Lower leg skin (tissue), 3 donors: ENCODE measurements around the gene PSENEN.

Source experiments
- POLR2A ChIP-seq, 2 donors: fragments of 450-650 bp; IDR thresholded peaks; one replicate each; pipeline ENCODE4 v1.6.1; 2016 to 2017; ENCODE audit warnings: antibody characterized with exemption in 2 of 2, mild to moderate bottlenecking in 1 of 2, moderate library complexity in 1 of 2
- TF ChIP-seq, protein P1 (sequence below), 3 donors: fragments of 450-650 bp; IDR thresholded peaks; one replicate each; pipeline ENCODE4 v1.5.1; 2016; ENCODE audit warnings: antibody characterized with exemption in 3 of 3, mild to moderate bottlenecking in 3 of 3, moderate library complexity in 2 of 3

DNA sequence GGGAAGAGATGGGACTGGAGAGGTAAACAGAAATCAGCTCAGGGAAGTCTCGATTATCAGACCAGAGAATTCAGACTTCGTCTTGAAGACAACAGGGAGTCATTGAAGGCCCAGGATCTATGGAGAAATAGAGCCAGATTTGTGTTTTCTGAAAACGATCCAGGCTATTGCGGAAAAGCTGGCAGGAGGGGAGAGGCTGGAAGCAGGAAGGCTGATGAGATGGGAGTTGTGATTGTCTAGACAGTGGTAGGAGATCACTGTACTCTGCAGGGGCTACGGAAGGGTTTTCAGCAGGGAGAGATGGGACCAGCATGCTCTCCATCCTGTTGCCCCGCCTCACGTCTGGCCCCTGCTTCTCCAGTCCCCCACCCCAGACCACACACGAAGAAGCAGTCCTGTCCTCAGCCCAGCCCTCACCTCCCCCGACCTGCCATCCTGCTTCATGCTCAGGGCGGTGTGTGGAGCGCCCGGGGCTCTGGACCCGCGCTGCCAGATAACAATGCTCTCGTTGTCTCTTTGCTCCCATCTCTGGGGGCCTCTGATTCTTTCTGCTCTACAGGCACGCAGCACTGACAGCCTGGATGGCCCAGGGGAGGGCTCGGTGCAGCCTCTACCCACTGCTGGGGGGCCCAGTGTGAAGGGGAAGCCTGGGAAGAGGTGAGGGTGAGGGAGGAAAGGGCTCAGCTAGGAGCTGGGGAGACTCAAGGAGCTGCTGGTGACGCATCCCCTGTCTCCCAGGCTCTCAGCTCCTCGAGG, 31.8 kb downstream of the PSENEN start:
- TF ChIP-seq, protein P1, sequence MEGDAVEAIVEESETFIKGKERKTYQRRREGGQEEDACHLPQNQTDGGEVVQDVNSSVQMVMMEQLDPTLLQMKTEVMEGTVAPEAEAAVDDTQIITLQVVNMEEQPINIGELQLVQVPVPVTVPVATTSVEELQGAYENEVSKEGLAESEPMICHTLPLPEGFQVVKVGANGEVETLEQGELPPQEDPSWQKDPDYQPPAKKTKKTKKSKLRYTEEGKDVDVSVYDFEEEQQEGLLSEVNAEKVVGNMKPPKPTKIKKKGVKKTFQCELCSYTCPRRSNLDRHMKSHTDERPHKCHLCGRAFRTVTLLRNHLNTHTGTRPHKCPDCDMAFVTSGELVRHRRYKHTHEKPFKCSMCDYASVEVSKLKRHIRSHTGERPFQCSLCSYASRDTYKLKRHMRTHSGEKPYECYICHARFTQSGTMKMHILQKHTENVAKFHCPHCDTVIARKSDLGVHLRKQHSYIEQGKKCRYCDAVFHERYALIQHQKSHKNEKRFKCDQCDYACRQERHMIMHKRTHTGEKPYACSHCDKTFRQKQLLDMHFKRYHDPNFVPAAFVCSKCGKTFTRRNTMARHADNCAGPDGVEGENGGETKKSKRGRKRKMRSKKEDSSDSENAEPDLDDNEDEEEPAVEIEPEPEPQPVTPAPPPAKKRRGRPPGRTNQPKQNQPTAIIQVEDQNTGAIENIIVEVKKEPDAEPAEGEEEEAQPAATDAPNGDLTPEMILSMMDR (IDR thresholded peaks at IDR 0.05): no peak
- TF ChIP-seq POLR2A (IDR thresholded peaks at IDR 0.05): no peak
